ENCODE results near the gene SCMH1. TPM values are rescaled to one million over a fixed set of nuclear protein-coding genes. Genes with fewer than 3 reads are reported as not detected.

Gene SCMH1
- total and polyA plus RNA-seq, 2 experiments from 2014 or later, result 15.0 to 19.4 TPM

DNA sequence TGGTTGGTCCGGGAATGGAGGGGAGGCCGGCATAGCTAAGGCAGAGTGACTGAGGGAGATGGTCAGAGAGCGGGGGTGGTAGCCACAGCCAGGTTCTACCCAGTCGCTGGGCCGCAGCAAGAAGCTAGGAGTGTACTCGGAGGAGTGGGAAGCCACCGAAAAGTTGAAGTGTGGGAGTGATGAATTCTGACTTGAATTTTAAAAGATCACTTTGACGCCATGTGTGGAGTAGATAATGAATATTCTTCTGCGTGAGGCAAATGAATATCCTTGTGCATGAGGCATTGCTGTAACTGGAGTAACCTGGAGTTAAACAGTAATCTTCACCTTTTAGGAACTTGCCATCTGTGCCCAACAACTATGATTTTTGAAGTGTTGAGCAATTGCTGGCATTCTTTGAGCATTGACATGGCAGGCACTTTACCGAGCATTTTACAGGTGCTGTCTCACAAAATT is 255.8 kb downstream of the SCMH1 start (continued):
- TF ChIP-seq, protein P1, sequence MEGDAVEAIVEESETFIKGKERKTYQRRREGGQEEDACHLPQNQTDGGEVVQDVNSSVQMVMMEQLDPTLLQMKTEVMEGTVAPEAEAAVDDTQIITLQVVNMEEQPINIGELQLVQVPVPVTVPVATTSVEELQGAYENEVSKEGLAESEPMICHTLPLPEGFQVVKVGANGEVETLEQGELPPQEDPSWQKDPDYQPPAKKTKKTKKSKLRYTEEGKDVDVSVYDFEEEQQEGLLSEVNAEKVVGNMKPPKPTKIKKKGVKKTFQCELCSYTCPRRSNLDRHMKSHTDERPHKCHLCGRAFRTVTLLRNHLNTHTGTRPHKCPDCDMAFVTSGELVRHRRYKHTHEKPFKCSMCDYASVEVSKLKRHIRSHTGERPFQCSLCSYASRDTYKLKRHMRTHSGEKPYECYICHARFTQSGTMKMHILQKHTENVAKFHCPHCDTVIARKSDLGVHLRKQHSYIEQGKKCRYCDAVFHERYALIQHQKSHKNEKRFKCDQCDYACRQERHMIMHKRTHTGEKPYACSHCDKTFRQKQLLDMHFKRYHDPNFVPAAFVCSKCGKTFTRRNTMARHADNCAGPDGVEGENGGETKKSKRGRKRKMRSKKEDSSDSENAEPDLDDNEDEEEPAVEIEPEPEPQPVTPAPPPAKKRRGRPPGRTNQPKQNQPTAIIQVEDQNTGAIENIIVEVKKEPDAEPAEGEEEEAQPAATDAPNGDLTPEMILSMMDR (conservative IDR thresholded peaks at IDR 0.05; ENCODE audit: low read depth in 2 of 2), result no peak
- no peak for TF ChIP-seq STAT1 (IDR thresholded peaks at IDR 0.05; ENCODE audit: unreplicated experiment)
- TF ChIP-seq, protein P2, sequence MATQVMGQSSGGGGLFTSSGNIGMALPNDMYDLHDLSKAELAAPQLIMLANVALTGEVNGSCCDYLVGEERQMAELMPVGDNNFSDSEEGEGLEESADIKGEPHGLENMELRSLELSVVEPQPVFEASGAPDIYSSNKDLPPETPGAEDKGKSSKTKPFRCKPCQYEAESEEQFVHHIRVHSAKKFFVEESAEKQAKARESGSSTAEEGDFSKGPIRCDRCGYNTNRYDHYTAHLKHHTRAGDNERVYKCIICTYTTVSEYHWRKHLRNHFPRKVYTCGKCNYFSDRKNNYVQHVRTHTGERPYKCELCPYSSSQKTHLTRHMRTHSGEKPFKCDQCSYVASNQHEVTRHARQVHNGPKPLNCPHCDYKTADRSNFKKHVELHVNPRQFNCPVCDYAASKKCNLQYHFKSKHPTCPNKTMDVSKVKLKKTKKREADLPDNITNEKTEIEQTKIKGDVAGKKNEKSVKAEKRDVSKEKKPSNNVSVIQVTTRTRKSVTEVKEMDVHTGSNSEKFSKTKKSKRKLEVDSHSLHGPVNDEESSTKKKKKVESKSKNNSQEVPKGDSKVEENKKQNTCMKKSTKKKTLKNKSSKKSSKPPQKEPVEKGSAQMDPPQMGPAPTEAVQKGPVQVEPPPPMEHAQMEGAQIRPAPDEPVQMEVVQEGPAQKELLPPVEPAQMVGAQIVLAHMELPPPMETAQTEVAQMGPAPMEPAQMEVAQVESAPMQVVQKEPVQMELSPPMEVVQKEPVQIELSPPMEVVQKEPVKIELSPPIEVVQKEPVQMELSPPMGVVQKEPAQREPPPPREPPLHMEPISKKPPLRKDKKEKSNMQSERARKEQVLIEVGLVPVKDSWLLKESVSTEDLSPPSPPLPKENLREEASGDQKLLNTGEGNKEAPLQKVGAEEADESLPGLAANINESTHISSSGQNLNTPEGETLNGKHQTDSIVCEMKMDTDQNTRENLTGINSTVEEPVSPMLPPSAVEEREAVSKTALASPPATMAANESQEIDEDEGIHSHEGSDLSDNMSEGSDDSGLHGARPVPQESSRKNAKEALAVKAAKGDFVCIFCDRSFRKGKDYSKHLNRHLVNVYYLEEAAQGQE (IDR thresholded peaks at IDR 0.05; ENCODE audit: unreplicated experiment), result no peak
- TF ChIP-seq ZNF331 (CRISPR knock-in tag; IDR thresholded peaks at IDR 0.05; ENCODE audit: low read depth), result no peak
- TF ChIP-seq ZNF114 (CRISPR knock-in tag; IDR thresholded peaks at IDR 0.05), result no peak

DNA sequence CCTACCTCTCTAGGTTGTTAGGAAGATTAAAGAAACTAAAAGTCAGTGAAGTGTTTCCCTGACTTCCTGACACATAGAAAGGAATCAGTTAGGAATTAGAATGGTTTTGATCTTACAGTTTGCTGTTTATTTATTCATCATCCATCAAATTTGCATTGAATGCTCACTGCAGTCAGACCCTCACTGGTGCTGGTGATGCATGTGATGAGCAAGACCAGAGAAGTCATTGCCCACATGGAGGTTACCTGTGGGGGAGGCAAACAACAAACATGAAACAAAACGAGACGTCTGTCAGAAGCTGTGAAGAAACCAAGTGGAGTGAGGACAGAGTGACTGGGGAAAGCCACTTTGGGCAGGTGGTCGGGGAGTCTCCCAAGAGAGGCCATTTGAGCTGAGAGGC is 256.2 kb downstream of the SCMH1 start:
- peaks cover 53% of the 10 kb centered on the region for H3K79me2 ChIP-seq (replicated peaks; ENCODE audit: insufficient read depth)
- Mint-ChIP-seq H3K27me3 (ENCODE audit: insufficient read depth, low read depth, poor library complexity) (no peaks in the 10 kb centered on the region), H3K27ac (no peak overlapping the region; the same call in 1 of the 2 replicates), H3K9me3 (no peaks in the 10 kb centered on the region), H3K4me3 (no peak overlapping the region), H3K4me1 (peaks cover 15% of the 10 kb centered on the region), H3K36me3 (ENCODE audit: low read depth) (peaks cover 83% of the 10 kb centered on the region)
- peaks cover 69% of the 10 kb centered on the region for H3K36me3 ChIP-seq (ENCODE audit: insufficient read depth)
- ATAC-seq (no peak), DNase-seq (ENCODE audit: low spot score) (no peak)
- H3F3A ChIP-seq (replicated peaks; ENCODE audit: low read depth), result 0 out of 2 replicates have a peak, but pooled peaks cover 7% of the 10 kb centered on the region
- no peak overlapping the region for H2AFZ ChIP-seq
- H3K4me3 ChIP-seq, result no peak overlapping the region
- TF ChIP-seq EZH2phosphoT487 (IDR thresholded peaks at IDR 0.05; ENCODE audit: unreplicated experiment), result no peak
- no peak for TF ChIP-seq EZH2 (IDR thresholded peaks at IDR 0.05; ENCODE audit: low read depth, unreplicated experiment)
- TF ChIP-seq, protein P3, sequence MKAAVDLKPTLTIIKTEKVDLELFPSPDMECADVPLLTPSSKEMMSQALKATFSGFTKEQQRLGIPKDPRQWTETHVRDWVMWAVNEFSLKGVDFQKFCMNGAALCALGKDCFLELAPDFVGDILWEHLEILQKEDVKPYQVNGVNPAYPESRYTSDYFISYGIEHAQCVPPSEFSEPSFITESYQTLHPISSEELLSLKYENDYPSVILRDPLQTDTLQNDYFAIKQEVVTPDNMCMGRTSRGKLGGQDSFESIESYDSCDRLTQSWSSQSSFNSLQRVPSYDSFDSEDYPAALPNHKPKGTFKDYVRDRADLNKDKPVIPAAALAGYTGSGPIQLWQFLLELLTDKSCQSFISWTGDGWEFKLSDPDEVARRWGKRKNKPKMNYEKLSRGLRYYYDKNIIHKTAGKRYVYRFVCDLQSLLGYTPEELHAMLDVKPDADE (IDR thresholded peaks at IDR 0.05), result no peak
- H3K4me1 ChIP-seq (ENCODE audit: insufficient read depth), result peaks cover 16% of the 10 kb centered on the region
- H3K4me2 ChIP-seq, result no peak overlapping the region
- peaks cover 36% of the 10 kb centered on the region for H4K20me1 ChIP-seq (replicated peaks; ENCODE audit: insufficient read depth)
- no peak overlapping the region for H3K27ac ChIP-seq (ENCODE audit: low read depth)
- no peaks in the 10 kb centered on the region for H3K9me2 ChIP-seq (ENCODE audit: insufficient read depth)
- H3K27me3 ChIP-seq (ENCODE audit: insufficient read depth), result no peaks in the 10 kb centered on the region
